Pancreas (tissue), 10 donors: ENCODE data around the gene MAT2A. TPM values are rescaled to one million over a fixed set of nuclear protein-coding genes. Genes with fewer than 3 reads are reported as not detected.
A peak's percentile ranks its signal among the peaks of the same experiment; 100 is the strongest.

Experiments
- ATAC-seq, 4 donors: fragments of 200-7000 bp; cut with Tn5 transposase; one replicate each; pipeline versions ENCODE4 v1.8.0 to v1.9.1; 2020; ENCODE audit warnings: mild to moderate bottlenecking in 4 of 4, moderate library complexity in 4 of 4
- DNase-seq, 6 donors: peaks; one replicate each; pipeline ENCODE4 v3.0.0-alpha.2; 2020
- FAIRE-seq: peaks from 2 replicates; lab custom pipeline; 2012; peaks lifted over from hg19 to GRCh38; lab: Jason Lieb, UNC
- H3K27ac ChIP-seq, 4 donors: fragments of 200-600 bp; sonication (generic); 1 replicate in 3 of 4; 2 replicates in 1 of 4; pipeline versions ENCODE4 v1.5.0 to v1.8.0; 2020
- H3K27me3 ChIP-seq, 4 donors: fragments of 200-600 bp; one replicate each; pipeline ENCODE4 v1.8.0; 2021
- H3K36me3 ChIP-seq, 3 donors: fragments of 200-600 bp; sonication (generic) in 1 of 3; one replicate each; pipeline versions ENCODE4 v1.5.0 to v1.8.0; 2020 to 2021
- H3K4me1 ChIP-seq, 3 donors: fragments of 200-600 bp; one replicate each; pipeline ENCODE4 v1.8.0; 2021
- H3K4me3 ChIP-seq, 4 donors: fragments of 200-600 bp; sonication (generic) in 2 of 4; one replicate each; pipeline versions ENCODE4 v1.5.0 to v1.8.0; 2020 to 2021
- H3K9me3 ChIP-seq, 4 donors: fragments of 200-600 bp; one replicate each; pipeline ENCODE4 v1.8.0; 2021
- CTCF ChIP-seq, 4 donors: fragments of 200-600 bp; sonication (generic) in 3 of 4; IDR thresholded peaks; one replicate each; pipeline versions ENCODE4 v1.5.0 to v1.8.0; 2021; ENCODE audit warnings: antibody characterized with exemption in 4 of 4
- WGBS, 2 donors: extraction: QIAGEN DNeasy Blood & Tissue Kit; methylation state at CpG; one replicate each; pipeline ENCODE4 v1.1.7; 2013; 5-methylcytosine and 5-hydroxymethylcytosine counted together
- intact Hi-C, 3 donors: fragments of 100-400 bp; cut with DNase I; formaldehyde crosslinking; loops; one replicate each; pipeline versions ENCODE4 v1.11.1 to v1.14.2; 2022
- polyA plus RNA-seq, 2 donors: library from polyadenylated mRNA; stranded (reverse); fragments of 200-250 nt; gene quantifications; one replicate each; pipeline ENCODE4 v1.2.3, GENCODE V29; 2013
- total RNA-seq, 6 donors: library from RNA; stranded (reverse); fragmentation: NEBNext Ultra II Directional in 4 of 6; extraction: Animal tissue kit (Norgen Biotek cat#: 25700) in 4 of 6; gene quantifications; one replicate each; pipeline versions ENCODE4 v1.2.1 to v1.2.4, GENCODE V29; 2021 to 2023
- donor health status: healthy with polysubstance abuse.
- donor health status: DM: no; HTN: no; CAD: no; lungs with moderate emphysema.
- donor health status: DM: no; HTN: no; CAD: no.
- donor health status: control.
- donor health status: control.
- donor health status: Bipolar disorder and iron deficiency.
- donor health status: DM: yes; HTN: yes; CAD: no.
- donor health status: DM: no; HTN: no; CAD: no.
- donor health status: DM: no; HTN: no; CAD: no.
- donor health status: DM: yes; HTN: yes; CAD: no.

MAT2A gene
- total and polyA plus RNA-seq, 8 donors = 127 to 447 (median 215) TPM

DNA sequence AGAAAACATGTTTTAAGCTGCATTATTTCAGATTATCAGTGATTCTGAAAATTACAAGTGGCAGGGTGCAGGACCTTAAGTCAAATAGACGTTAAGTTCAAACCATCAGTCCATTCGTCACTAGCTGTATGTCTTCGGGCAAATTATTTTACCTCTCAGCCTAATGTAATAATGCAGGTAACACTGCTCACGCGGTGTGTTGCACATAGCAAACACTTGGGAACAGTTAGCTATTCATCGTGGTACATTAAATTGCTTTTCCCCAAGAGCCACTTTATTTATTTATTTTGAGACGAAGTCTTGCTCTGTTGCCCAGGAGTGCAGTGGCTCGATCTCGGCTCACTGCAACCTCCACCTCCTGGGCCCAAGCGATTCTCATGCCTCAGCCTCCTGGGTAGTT lies 10.1 kb downstream of the MAT2A start:
- Histone ChIP-seq H3K27ac (no peak overlapping the region), H3K27me3 (no peaks in the 10 kb centered on the region), H3K9me3 (no peaks in the 10 kb centered on the region), H3K4me1 (peaks cover 0 to 14% (median 5%) of the 10 kb centered on the region in 3 donors), H3K4me3 (no peak overlapping the region), H3K36me3 (peaks cover 0 to 50% (median 29%) of the 10 kb centered on the region in 3 donors)
- ATAC-seq (no peak), DNase-seq (no peak), FAIRE-seq (no peak)
- 78 to 80% methylated on average over 10 of the region's 10 CpGs for WGBS, 2 donors
- TF ChIP-seq CTCF (IDR thresholded peaks at IDR 0.05) = no peak
- intact Hi-C loops = no loop called here

- intact Hi-C loops = loop anchor here (5.0 to 10.0 kb wide), 2 partner anchors 125 to 128 kb away; no protein-coding TSS in a partner anchor
Measured at GRCh38 chr2:85549826-85550225, 10.9 kb downstream of the MAT2A start.

GRCh38 chr2:85550486-85550885 lies 11.5 kb downstream of the MAT2A start:
- no peak for DNase-seq
- no peak overlapping the region for H3K4me3 ChIP-seq

More at GRCh38 chr2:85549826-85550225, 10.9 kb downstream of the MAT2A start:
- WGBS, 2 donors = 55 to 56% methylated on average over 4 of the region's 4 CpGs
- ATAC-seq = no peak
- Histone ChIP-seq H3K4me3 (no peak overlapping the region), H3K36me3 (peaks cover 0 to 50% (median 22%) of the 10 kb centered on the region in 3 donors), H3K9me3 (no peaks in the 10 kb centered on the region), H3K4me1 (peaks cover 0 to 11% (median 5%) of the 10 kb centered on the region in 3 donors), H3K27me3 (no peaks in the 10 kb centered on the region), H3K27ac (peak overlapping the region in 1 of 4 donors; percentile 28)
- no peak for TF ChIP-seq CTCF (IDR thresholded peaks at IDR 0.05)
- no peak for FAIRE-seq
- DNase-seq = no peak

GRCh38 chr2:85551698-85552678 lies 13.0 kb downstream of the MAT2A start:
- peak; percentile 75 to 87 (median 85) for TF ChIP-seq CTCF (IDR thresholded peaks at IDR 0.05)
- peak; percentile 80 to 91 (median 86) for DNase-seq
- WGBS, 2 donors = 45 to 53% methylated on average over 9 of the region's 9 CpGs
- H3K27ac ChIP-seq = peak overlapping the region in 1 of 4 donors; percentile 30
- no peak overlapping the region for H3K4me3 ChIP-seq
- H3K9me3 ChIP-seq = no peaks in the 10 kb centered on the region
- peaks cover 0 to 11% (median 0%) of the 10 kb centered on the region in 3 donors for H3K4me1 ChIP-seq
- peaks cover 0 to 48% (median 8%) of the 10 kb centered on the region in 3 donors for H3K36me3 ChIP-seq
- no peak for FAIRE-seq
- intact Hi-C loops = loop anchor here (5.0 to 10.0 kb wide), 2 partner anchors 127 to 130 kb away; no protein-coding TSS in a partner anchor
- H3K27me3 ChIP-seq = no peaks in the 10 kb centered on the region
- ATAC-seq = peak; percentile 60 to 92 (median 80)

More at GRCh38 chr2:85550486-85550885, 11.5 kb downstream of the MAT2A start:
- no peak for FAIRE-seq
- Histone ChIP-seq H3K27me3 (no peaks in the 10 kb centered on the region), H3K27ac (peak overlapping the region in 1 of 4 donors; percentile 28), H3K4me1 (peaks cover 0 to 11% (median under 1%) of the 10 kb centered on the region in 3 donors), H3K36me3 (peaks cover 0 to 49% (median 16%) of the 10 kb centered on the region in 3 donors), H3K9me3 (no peaks in the 10 kb centered on the region)
- intact Hi-C loops = loop anchor here (5.0 to 10.0 kb wide), 2 partner anchors 126 to 128 kb away; no protein-coding TSS in a partner anchor
- no peak for ATAC-seq
- TF ChIP-seq CTCF (IDR thresholded peaks at IDR 0.05) = no peak
- 82 to 89% methylated on average over 10 of the region's 10 CpGs for WGBS, 2 donors
